Small intestine (tissue), 7 donors: ENCODE results near the gene ZSWIM3. TPM values are rescaled to one million over a fixed set of nuclear protein-coding genes. Genes with fewer than 3 reads are reported as not detected.

Source experiments
- DNase-seq, 2 donors: peaks; one replicate each; pipeline versions ENCODE4 v3.0.0 to v3.0.0-alpha.2; 2013
- FAIRE-seq: peaks from 2 replicates; lab custom pipeline; 2012; peaks lifted over from hg19 to GRCh38; lab: Jason Lieb, UNC
- H3K27ac ChIP-seq, 3 donors: one replicate each; pipeline ENCODE4 v1.5.1; 2013; ENCODE audit warnings: low read length in 2 of 3, mild to moderate bottlenecking in 2 of 3, control low read depth in 1 of 3, inconsistent platforms in 1 of 3, low read depth in 1 of 3, moderate library complexity in 1 of 3
- H3K27me3 ChIP-seq, 3 donors: one replicate each; pipeline ENCODE4 v1.6.1; 2013; ENCODE audit warnings: low read length in 3 of 3, inconsistent platforms in 1 of 3; ENCODE audit not compliant: control insufficient read depth in 3 of 3, insufficient read depth in 3 of 3
- H3K36me3 ChIP-seq, 3 donors: one replicate each; pipeline ENCODE4 v1.6.1; 2013; ENCODE audit warnings: low read length in 3 of 3, inconsistent platforms in 1 of 3, low read depth in 1 of 3, mild to moderate bottlenecking in 1 of 3, moderate library complexity in 1 of 3; ENCODE audit not compliant: control insufficient read depth in 3 of 3, insufficient read depth in 2 of 3
- H3K4me1 ChIP-seq, 3 donors: one replicate each; pipeline ENCODE4 v1.6.1; 2013; ENCODE audit warnings: low read length in 2 of 3, inconsistent platforms in 1 of 3, low read depth in 1 of 3, mild to moderate bottlenecking in 1 of 3, moderate library complexity in 1 of 3; ENCODE audit not compliant: control insufficient read depth in 3 of 3, insufficient read depth in 2 of 3
- H3K4me3 ChIP-seq, 3 donors: one replicate each; pipeline ENCODE4 v1.5.1; 2013; ENCODE audit warnings: low read length in 3 of 3, control low read depth in 1 of 3, inconsistent platforms in 1 of 3, low read depth in 1 of 3, mild to moderate bottlenecking in 1 of 3, moderate library complexity in 1 of 3
- H3K9me3 ChIP-seq, 2 donors: one replicate each; pipeline ENCODE4 v1.6.1; 2013; ENCODE audit warnings: low read depth in 1 of 2, low read length in 1 of 2; ENCODE audit not compliant: control insufficient read depth in 2 of 2, insufficient read depth in 1 of 2
- WGBS, 3 donors: extraction: QIAGEN DNeasy Blood & Tissue Kit; methylation state at CpG; one replicate each; pipeline ENCODE4 v1.1.7; 2013; 5-methylcytosine and 5-hydroxymethylcytosine counted together
- polyA plus RNA-seq, 4 donors: library from polyadenylated mRNA; stranded (reverse) in 3 of 4; unstranded in 1 of 4; fragments of 200-250 nt in 3 of 4; fragments of 120-200 nt in 1 of 4; gene quantifications; one replicate each; pipeline versions ENCODE4 v1.2.1 to v1.2.3, GENCODE V29; 2013
- donor health status: healthy with polysubstance abuse.
- donor health status: control.
- donor health status: control.
- donor health status: Bipolar disorder and iron deficiency.
- donor health status: healthy.

Gene ZSWIM3
- polyA plus RNA-seq, 4 donors = 2.7 to 6.8 (median 4.1) TPM

- Histone ChIP-seq H3K4me3 (no peak overlapping the region), H3K4me1 (no peaks in the 10 kb centered on the region), H3K27ac (no peak overlapping the region), H3K9me3 (no peaks in the 10 kb centered on the region), H3K27me3 (no peaks in the 10 kb centered on the region), H3K36me3 (peaks cover 19 to 82% (median 23%) of the 10 kb centered on the region in 3 donors)
- DNase-seq (no peak), FAIRE-seq (no peak)
Measured at GRCh38 chr20:45845452-45845851, 12.0 kb upstream of the ZSWIM3 start.

GRCh38 chr20:45848421-45848820 lies 9.0 kb upstream of the ZSWIM3 start:
- no peak for DNase-seq
- H3K4me3 ChIP-seq = no peak overlapping the region
- H3K36me3 ChIP-seq = peaks cover 16 to 70% (median 17%) of the 10 kb centered on the region in 3 donors
- H3K4me1 ChIP-seq = peaks cover 0 to 8% (median 0%) of the 10 kb centered on the region in 3 donors
- H3K27ac ChIP-seq = no peak overlapping the region
- WGBS, 3 donors = 95 to 96% (median 96%) methylated on average over 8 of the region's 8 CpGs
- H3K27me3 ChIP-seq = no peaks in the 10 kb centered on the region
- FAIRE-seq = no peak
- H3K9me3 ChIP-seq = no peaks in the 10 kb centered on the region

- Histone ChIP-seq H3K27ac (no peak overlapping the region), H3K4me1 (peaks cover 0 to 8% (median 0%) of the 10 kb centered on the region in 3 donors), H3K36me3 (peaks cover 10 to 66% (median 12%) of the 10 kb centered on the region in 3 donors), H3K9me3 (no peaks in the 10 kb centered on the region), H3K4me3 (no peak overlapping the region), H3K27me3 (no peaks in the 10 kb centered on the region)
- WGBS, 3 donors = 89 to 93% (median 91%) methylated on average over 8 of the region's 8 CpGs
- DNase-seq (no peak), FAIRE-seq (no peak)
Measured at GRCh38 chr20:45848969-45849582, 8.3 kb upstream of the ZSWIM3 start.

GRCh38 chr20:45850238-45850637 lies 7.2 kb upstream of the ZSWIM3 start:
- Histone ChIP-seq H3K4me3 (no peak overlapping the region), H3K27ac (peak overlapping the region in 1 of 3 donors; percentile 61), H3K27me3 (no peaks in the 10 kb centered on the region), H3K4me1 (peaks cover 0 to 15% (median 3%) of the 10 kb centered on the region in 3 donors), H3K36me3 (peaks cover 5 to 67% (median 6%) of the 10 kb centered on the region in 3 donors), H3K9me3 (no peaks in the 10 kb centered on the region)
- FAIRE-seq (no peak), DNase-seq (no peak)
- 95 to 96% (median 96%) methylated on average over 2 of the region's 2 CpGs for WGBS, 3 donors

GRCh38 chr20:45850926-45851325 lies 6.5 kb upstream of the ZSWIM3 start:
- no peaks in the 10 kb centered on the region for H3K27me3 ChIP-seq
- H3K9me3 ChIP-seq = no peaks in the 10 kb centered on the region
- no peak overlapping the region for H3K4me3 ChIP-seq
- peak overlapping the region in 1 of 3 donors; percentile 61 for H3K27ac ChIP-seq
- peaks cover 3 to 62% (median 5%) of the 10 kb centered on the region in 3 donors for H3K36me3 ChIP-seq
- DNase-seq (peak; percentile 42 to 58), FAIRE-seq (no peak)
- H3K4me1 ChIP-seq = peaks cover 4 to 18% (median 6%) of the 10 kb centered on the region in 3 donors
- WGBS, 3 donors = 57 to 90% (median 64%) methylated on average over 1 of the region's 1 CpG

GRCh38 chr20:45851501-45851900 lies 5.9 kb upstream of the ZSWIM3 start:
- peaks cover 6 to 22% (median 7%) of the 10 kb centered on the region in 3 donors for H3K4me1 ChIP-seq
- peaks cover 3 to 61% (median 5%) of the 10 kb centered on the region in 3 donors for H3K36me3 ChIP-seq
- no peak for FAIRE-seq
- no peak overlapping the region for H3K4me3 ChIP-seq
- DNase-seq = no peak
- H3K27ac ChIP-seq = peak overlapping the region in 1 of 3 donors; percentile 61
- H3K9me3 ChIP-seq = no peaks in the 10 kb centered on the region
- no peaks in the 10 kb centered on the region for H3K27me3 ChIP-seq

GRCh38 chr20:45852326-45852725 lies 5.1 kb upstream of the ZSWIM3 start:
- Histone ChIP-seq H3K4me3 (no peak overlapping the region), H3K36me3 (peaks cover 3 to 53% (median 5%) of the 10 kb centered on the region in 3 donors), H3K27ac (no peak overlapping the region), H3K27me3 (no peaks in the 10 kb centered on the region), H3K9me3 (no peaks in the 10 kb centered on the region), H3K4me1 (peaks cover 6 to 22% (median 7%) of the 10 kb centered on the region in 3 donors)
- WGBS, 3 donors = 97 to 100% (median 97%) methylated on average over 6 of the region's 6 CpGs
- no peak for FAIRE-seq
- no peak for DNase-seq

GRCh38 chr20:45853484-45853883 lies 3.9 kb upstream of the ZSWIM3 start:
- DNase-seq (no peak), FAIRE-seq (no peak)
- peaks cover 2 to 44% (median 3%) of the 10 kb centered on the region in 3 donors for H3K36me3 ChIP-seq
- no peaks in the 10 kb centered on the region for H3K27me3 ChIP-seq
- H3K27ac ChIP-seq = no peak overlapping the region
- no peak overlapping the region for H3K4me3 ChIP-seq
- 64 to 83% (median 70%) methylated on average over 2 of the region's 2 CpGs for WGBS, 3 donors
- no peaks in the 10 kb centered on the region for H3K9me3 ChIP-seq
- H3K4me1 ChIP-seq = peaks cover 6 to 22% (median 7%) of the 10 kb centered on the region in 3 donors

GRCh38 chr20:45857882-45858216 lies 435 bp downstream of the ZSWIM3 start:
- Histone ChIP-seq H3K4me1 (peaks cover 6 to 24% (median 7%) of the 10 kb centered on the region in 3 donors), H3K9me3 (no peaks in the 10 kb centered on the region), H3K27me3 (no peaks in the 10 kb centered on the region), H3K36me3 (peaks cover 0 to 25% (median 0%) of the 10 kb centered on the region in 3 donors), H3K27ac (peak overlapping the region; percentile 66 to 94 (median 82)), H3K4me3 (peak overlapping the region; percentile 87 to 90 (median 90))
- DNase-seq = no peak
- 6 to 11% (median 11%) methylated on average over 13 of the region's 13 CpGs for WGBS, 3 donors
- no peak for FAIRE-seq
